Liver (tissue), 9 donors: ENCODE data around the gene IP6K3. TPM values are rescaled to one million over a fixed set of nuclear protein-coding genes. Genes with fewer than 3 reads are reported as not detected.

Experiments used
- DNase-seq: peaks from one replicate; pipeline ENCODE4 v3.0.0-alpha.2; 2017; ENCODE audit warnings: low spot score
- H3K27ac ChIP-seq, 2 donors: one replicate each; pipeline ENCODE4 v1.7.0; 2013; ENCODE audit warnings: inconsistent platforms in 2 of 2, low read length in 2 of 2, control low read depth in 1 of 2, low read depth in 1 of 2, mild to moderate bottlenecking in 1 of 2
- H3K27me3 ChIP-seq, 4 donors: one replicate each; pipeline versions ENCODE4 v1.6.1 to v1.7.0; 2013; ENCODE audit warnings: low read length in 3 of 4, inconsistent platforms in 1 of 4, mild to moderate bottlenecking in 1 of 4, moderate library complexity in 1 of 4; ENCODE audit not compliant: control insufficient read depth in 4 of 4, insufficient read depth in 4 of 4
- H3K36me3 ChIP-seq, 4 donors: one replicate each; pipeline versions ENCODE4 v1.6.1 to v1.7.0; 2013; ENCODE audit warnings: low read length in 3 of 4, mild to moderate bottlenecking in 3 of 4, low read depth in 1 of 4, moderate library complexity in 1 of 4; ENCODE audit not compliant: control insufficient read depth in 4 of 4, insufficient read depth in 3 of 4
- H3K4me1 ChIP-seq, 4 donors: one replicate each; pipeline versions ENCODE4 v1.6.1 to v1.7.0; 2013; ENCODE audit warnings: low read length in 3 of 4, mild to moderate bottlenecking in 3 of 4, moderate library complexity in 1 of 4; ENCODE audit not compliant: control insufficient read depth in 4 of 4, insufficient read depth in 4 of 4
- H3K4me3 ChIP-seq, 3 donors: one replicate each; pipeline versions ENCODE4 v1.6.1 to v1.7.0; 2013; ENCODE audit warnings: low read length in 3 of 3, control low read depth in 1 of 3, low read depth in 1 of 3, mild to moderate bottlenecking in 1 of 3
- H3K9ac ChIP-seq, 2 donors: one replicate each; pipeline ENCODE4 v1.7.0; 2013; ENCODE audit warnings: low read length in 2 of 2, mild to moderate bottlenecking in 2 of 2, moderate library complexity in 2 of 2, control low read depth in 1 of 2, low read depth in 1 of 2
- H3K9me3 ChIP-seq, 4 donors: one replicate each; pipeline versions ENCODE4 v1.6.1 to v1.7.0; 2013; ENCODE audit warnings: low read length in 3 of 4; ENCODE audit not compliant: control insufficient read depth in 4 of 4
- ATF3 ChIP-seq: IDR thresholded peaks from 2 replicates; pipeline ENCODE4 v1.6.1; 2016; ENCODE audit warnings: antibody characterized with exemption
- CTCF ChIP-seq: fragments of 150-350 bp; IDR thresholded peaks from 2 replicates; pipeline ENCODE4 v1.5.1; 2017; ENCODE audit warnings: improper control_type of control experiment, low read depth, low read length; ENCODE audit not compliant: missing input control
- EGR1 ChIP-seq, 2 donors: IDR thresholded peaks; 2 replicates each; pipeline ENCODE4 v1.6.1; 2016 to 2018; ENCODE audit warnings: antibody characterized with exemption in 2 of 2, low read depth in 2 of 2
- FOXA1 ChIP-seq: IDR thresholded peaks from 2 replicates; pipeline ENCODE4 v1.6.1; 2016; ENCODE audit warnings: antibody characterized with exemption
- GABPA ChIP-seq, 2 donors: IDR thresholded peaks in 1 of 2; conservative IDR thresholded peaks in 1 of 2; 2 replicates each; pipeline ENCODE4 v1.6.1; 2016; ENCODE audit warnings: antibody characterized with exemption in 2 of 2, mild to moderate bottlenecking in 1 of 2, moderate library complexity in 1 of 2
- HNF4A ChIP-seq, 2 donors: conservative IDR thresholded peaks; 2 replicates each; pipeline ENCODE4 v1.6.1; 2016; ENCODE audit warnings: antibody characterized with exemption in 2 of 2, mild to moderate bottlenecking in 2 of 2
- HNF4G ChIP-seq: IDR thresholded peaks from 2 replicates; pipeline ENCODE4 v1.6.1; 2016; ENCODE audit warnings: antibody characterized with exemption
- JUND ChIP-seq, 2 donors: IDR thresholded peaks; 2 replicates each; pipeline ENCODE4 v1.6.1; 2016; ENCODE audit warnings: antibody characterized with exemption in 2 of 2
- NR2F2 ChIP-seq: IDR thresholded peaks from 2 replicates; pipeline ENCODE4 v1.6.1; 2016; ENCODE audit warnings: antibody characterized with exemption
- RXRA ChIP-seq, 2 donors: IDR thresholded peaks; 2 replicates each; pipeline ENCODE4 v1.6.1; 2017 to 2018; ENCODE audit warnings: antibody characterized with exemption in 2 of 2, mild to moderate bottlenecking in 1 of 2
- SP1 ChIP-seq: IDR thresholded peaks from 2 replicates; pipeline ENCODE4 v1.6.1; 2018; ENCODE audit warnings: antibody characterized with exemption, mild to moderate bottlenecking
- TAF1 ChIP-seq: conservative IDR thresholded peaks from 2 replicates; pipeline ENCODE4 v1.6.1; 2016; ENCODE audit warnings: antibody characterized with exemption, mild to moderate bottlenecking
- WGBS: extraction: QIAGEN DNeasy Blood & Tissue Kit; methylation state at CpG from one replicate; pipeline ENCODE4 v1.1.7; 2013; 5-methylcytosine and 5-hydroxymethylcytosine counted together
- polyA plus RNA-seq, 2 donors: library from polyadenylated mRNA; stranded (reverse) in 1 of 2; unstranded in 1 of 2; fragments of 200-250 nt in 1 of 2; fragments of >200 nt in 1 of 2; fragmentation: Nextera tagmentation in 1 of 2; extraction: Ambion mirVana in 1 of 2; gene quantifications; one replicate each; pipeline versions ENCODE4 v1.2.1 to v1.2.3, GENCODE V29; 2013 to 2015
- total RNA-seq, 2 donors: library from RNA; depleted of rRNA; stranded (reverse); fragments of >200 nt; gene quantifications; one replicate each; pipeline ENCODE4 v1.2.3, GENCODE V29; 2014
- TF ChIP-seq, protein P1 (sequence below): IDR thresholded peaks from 2 replicates; pipeline ENCODE4 v1.6.1; 2016; ENCODE audit warnings: antibody characterized with exemption
- TF ChIP-seq, protein P2 (sequence below): IDR thresholded peaks from 2 replicates; pipeline ENCODE4 v1.6.1; 2016; ENCODE audit warnings: antibody characterized with exemption
- TF ChIP-seq, protein P3 (sequence below): IDR thresholded peaks from 2 replicates; pipeline ENCODE4 v1.6.1; 2016; ENCODE audit warnings: antibody characterized with exemption, mild to moderate bottlenecking
- donor health status: healthy.
- donor health status: healthy.
- donor health status: healthy.
- donor health status: healthy.
- donor health status: healthy.

IP6K3 gene
- total and polyA plus RNA-seq, 4 donors, result 1.5 to 12.9 (median 6.7) TPM

GRCh38 chr6:33781131-33781975 is 34.6 kb upstream of the IP6K3 start:
- no peaks in the 10 kb centered on the region for H3K27me3 ChIP-seq
- peaks cover 39 to 71% (median 55%) of the 10 kb centered on the region in 4 donors for H3K36me3 ChIP-seq
- WGBS, result 89% methylated on average over 16 of the region's 16 CpGs
- no peaks in the 10 kb centered on the region for H3K9me3 ChIP-seq
- no peak for DNase-seq
- TF ChIP-seq EGR1 (IDR thresholded peaks at IDR 0.05; ENCODE audit: low read depth in 2 of 2), result no peak
- no peak overlapping the region for H3K9ac ChIP-seq
- H3K4me1 ChIP-seq, result peaks cover 0 to 6% (median 0%) of the 10 kb centered on the region in 4 donors
- no peak overlapping the region for H3K4me3 ChIP-seq
- H3K27ac ChIP-seq, result no peak overlapping the region

- WGBS, result 94% methylated on average over 14 of the region's 14 CpGs
- H3K36me3 ChIP-seq, result peaks cover 45 to 86% (median 66%) of the 10 kb centered on the region in 4 donors
- TF ChIP-seq HNF4A (conservative IDR thresholded peaks at IDR 0.05), result no peak
- no peak for TF ChIP-seq RXRA (IDR thresholded peaks at IDR 0.05)
- TF ChIP-seq CTCF, result no peak
- no peak for TF ChIP-seq SP1
- TF ChIP-seq HNF4G, result no peak
- TF ChIP-seq, protein P1, sequence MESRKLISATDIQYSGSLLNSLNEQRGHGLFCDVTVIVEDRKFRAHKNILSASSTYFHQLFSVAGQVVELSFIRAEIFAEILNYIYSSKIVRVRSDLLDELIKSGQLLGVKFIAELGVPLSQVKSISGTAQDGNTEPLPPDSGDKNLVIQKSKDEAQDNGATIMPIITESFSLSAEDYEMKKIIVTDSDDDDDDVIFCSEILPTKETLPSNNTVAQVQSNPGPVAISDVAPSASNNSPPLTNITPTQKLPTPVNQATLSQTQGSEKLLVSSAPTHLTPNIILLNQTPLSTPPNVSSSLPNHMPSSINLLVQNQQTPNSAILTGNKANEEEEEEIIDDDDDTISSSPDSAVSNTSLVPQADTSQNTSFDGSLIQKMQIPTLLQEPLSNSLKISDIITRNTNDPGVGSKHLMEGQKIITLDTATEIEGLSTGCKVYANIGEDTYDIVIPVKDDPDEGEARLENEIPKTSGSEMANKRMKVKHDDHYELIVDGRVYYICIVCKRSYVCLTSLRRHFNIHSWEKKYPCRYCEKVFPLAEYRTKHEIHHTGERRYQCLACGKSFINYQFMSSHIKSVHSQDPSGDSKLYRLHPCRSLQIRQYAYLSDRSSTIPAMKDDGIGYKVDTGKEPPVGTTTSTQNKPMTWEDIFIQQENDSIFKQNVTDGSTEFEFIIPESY, result no peak
- no peak overlapping the region for H3K9ac ChIP-seq
- H3K4me1 ChIP-seq, result no peaks in the 10 kb centered on the region
- no peak overlapping the region for H3K4me3 ChIP-seq
- no peaks in the 10 kb centered on the region for H3K27me3 ChIP-seq
- DNase-seq, result no peak
- H3K27ac ChIP-seq, result no peak overlapping the region
- no peaks in the 10 kb centered on the region for H3K9me3 ChIP-seq
Measured at GRCh38 chr6:33779895-33780294, 33.2 kb upstream of the IP6K3 start.

- DNase-seq, result no peak
- Histone ChIP-seq H3K9me3 (no peaks in the 10 kb centered on the region), H3K36me3 (peaks cover 45 to 90% (median 68%) of the 10 kb centered on the region in 4 donors), H3K27ac (no peak overlapping the region), H3K27me3 (no peaks in the 10 kb centered on the region), H3K4me1 (no peaks in the 10 kb centered on the region), H3K4me3 (no peak overlapping the region), H3K9ac (no peak overlapping the region)
- WGBS, result 92% methylated on average over 7 of the region's 7 CpGs
- TF ChIP-seq EGR1 (IDR thresholded peaks at IDR 0.05; ENCODE audit: low read depth in 2 of 2) (no peak), JUND (IDR thresholded peaks at IDR 0.05) (no peak), TAF1 (no peak), HNF4G (no peak), HNF4A (conservative IDR thresholded peaks at IDR 0.05) (no peak), GABPA (IDR thresholded peaks at IDR 0.05 in 1 of 2, conservative IDR thresholded peaks at IDR 0.05 in 1 of 2) (no peak), FOXA1 (no peak), ATF3 (no peak), NR2F2 (no peak)
- TF ChIP-seq, protein P2, sequence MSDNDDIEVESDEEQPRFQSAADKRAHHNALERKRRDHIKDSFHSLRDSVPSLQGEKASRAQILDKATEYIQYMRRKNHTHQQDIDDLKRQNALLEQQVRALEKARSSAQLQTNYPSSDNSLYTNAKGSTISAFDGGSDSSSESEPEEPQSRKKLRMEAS, result no peak
- TF ChIP-seq, protein P3, sequence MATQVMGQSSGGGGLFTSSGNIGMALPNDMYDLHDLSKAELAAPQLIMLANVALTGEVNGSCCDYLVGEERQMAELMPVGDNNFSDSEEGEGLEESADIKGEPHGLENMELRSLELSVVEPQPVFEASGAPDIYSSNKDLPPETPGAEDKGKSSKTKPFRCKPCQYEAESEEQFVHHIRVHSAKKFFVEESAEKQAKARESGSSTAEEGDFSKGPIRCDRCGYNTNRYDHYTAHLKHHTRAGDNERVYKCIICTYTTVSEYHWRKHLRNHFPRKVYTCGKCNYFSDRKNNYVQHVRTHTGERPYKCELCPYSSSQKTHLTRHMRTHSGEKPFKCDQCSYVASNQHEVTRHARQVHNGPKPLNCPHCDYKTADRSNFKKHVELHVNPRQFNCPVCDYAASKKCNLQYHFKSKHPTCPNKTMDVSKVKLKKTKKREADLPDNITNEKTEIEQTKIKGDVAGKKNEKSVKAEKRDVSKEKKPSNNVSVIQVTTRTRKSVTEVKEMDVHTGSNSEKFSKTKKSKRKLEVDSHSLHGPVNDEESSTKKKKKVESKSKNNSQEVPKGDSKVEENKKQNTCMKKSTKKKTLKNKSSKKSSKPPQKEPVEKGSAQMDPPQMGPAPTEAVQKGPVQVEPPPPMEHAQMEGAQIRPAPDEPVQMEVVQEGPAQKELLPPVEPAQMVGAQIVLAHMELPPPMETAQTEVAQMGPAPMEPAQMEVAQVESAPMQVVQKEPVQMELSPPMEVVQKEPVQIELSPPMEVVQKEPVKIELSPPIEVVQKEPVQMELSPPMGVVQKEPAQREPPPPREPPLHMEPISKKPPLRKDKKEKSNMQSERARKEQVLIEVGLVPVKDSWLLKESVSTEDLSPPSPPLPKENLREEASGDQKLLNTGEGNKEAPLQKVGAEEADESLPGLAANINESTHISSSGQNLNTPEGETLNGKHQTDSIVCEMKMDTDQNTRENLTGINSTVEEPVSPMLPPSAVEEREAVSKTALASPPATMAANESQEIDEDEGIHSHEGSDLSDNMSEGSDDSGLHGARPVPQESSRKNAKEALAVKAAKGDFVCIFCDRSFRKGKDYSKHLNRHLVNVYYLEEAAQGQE, result no peak
- TF ChIP-seq, protein P1, result no peak
Measured at GRCh38 chr6:33779290-33779689, 32.6 kb upstream of the IP6K3 start.
